K562 (cell line): Measurements from ENCODE around the gene KCNAB1. TPM values are rescaled to one million over a fixed set of nuclear protein-coding genes. Genes with fewer than 3 reads are reported as not detected.

Experiments
- ATAC-seq: fragments of 200-7000 bp; cut with Tn5 transposase; 3 replicates; pipeline ENCODE4 v1.9.1; 2020; ENCODE audit warnings: moderate library complexity
- BruUV-seq: library from RNA; stranded (reverse); fragments of 400-500 nt; replicated peaks from 2 replicates; lab custom pipeline; 2021; lab: Mats Ljungman, UMichigan
- CTCF ChIA-PET: fragments of 300-600 bp; formaldehyde crosslinking; extraction: SDS; loops from one replicate; lab custom pipeline; 2021; ENCODE audit warnings: low intra/inter-chr PET ratio; lab: Yijun Ruan, JAX
- POLR2A ChIA-PET: fragments of 300-600, 350-650 bp; sonication (Branson Sonifier 250); formaldehyde crosslinking; extraction: SDS; loops from one replicate; lab custom pipeline; 2021; ENCODE audit warnings: antibody characterized with exemption, inconsistent platforms; lab: Yijun Ruan, JAX
- DNase-seq, 4 experiments: peaks; one replicate each; pipeline versions ENCODE4 v3.0.0 to v3.0.0-alpha.2; 2011 to 2018; ENCODE audit warnings: low spot score in 3 of 4, mixed read lengths in 3 of 4; ENCODE audit errors: extremely low read depth in 1 of 4
- FAIRE-seq: peaks from 2 replicates; lab custom pipeline; 2011; peaks lifted over from hg19 to GRCh38; lab: Jason Lieb, UNC
- H2AFZ ChIP-seq: 2 replicates; pipeline ENCODE4 v1.6.0; 2011; ENCODE audit warnings: low read depth, low read length, control low read depth, inconsistent platforms
- H3K27ac ChIP-seq: fragments of 200-600 bp; 3 replicates; pipeline ENCODE4 v1.8.0; 2011; ENCODE audit warnings: low read depth, mild to moderate bottlenecking, control low read depth, inconsistent platforms, low read length, moderate library complexity, mixed read lengths; ENCODE audit errors: extremely low read depth
- H3K27me3 ChIP-seq, 2 experiments: fragments of 300-600 bp in 1 of 2; 2 replicates in 1 of 2; 3 replicates in 1 of 2; pipeline versions ENCODE4 v1.6.0 to v1.8.0; 2011; ENCODE audit warnings: inconsistent platforms in 2 of 2, low read length in 2 of 2, mild to moderate bottlenecking in 1 of 2, mixed read lengths in 1 of 2, moderate library complexity in 1 of 2; ENCODE audit not compliant: control insufficient read depth in 2 of 2, insufficient read depth in 2 of 2
- H3K36me3 ChIP-seq: fragments of 300-600 bp; 3 replicates; pipeline ENCODE4 v1.8.0; 2011; ENCODE audit warnings: mild to moderate bottlenecking, low read length, inconsistent platforms; ENCODE audit not compliant: control insufficient read depth, insufficient read depth
- H3K4me1 ChIP-seq, 2 experiments: fragments of 200-600 bp in 1 of 2; replicated peaks in 1 of 2; 2 replicates in 1 of 2; 3 replicates in 1 of 2; pipeline versions ENCODE4 v1.5.1 to v1.8.0; 2011; ENCODE audit warnings: inconsistent platforms in 2 of 2, low read length in 2 of 2, mild to moderate bottlenecking in 1 of 2, mixed read lengths in 1 of 2, moderate library complexity in 1 of 2; ENCODE audit not compliant: control insufficient read depth in 2 of 2, insufficient read depth in 2 of 2
- H3K4me2 ChIP-seq: 2 replicates; pipeline ENCODE4 v1.6.1; 2011; ENCODE audit warnings: low read length, control low read depth, inconsistent platforms, mixed read lengths; ENCODE audit not compliant: insufficient read depth
- H3K4me3 ChIP-seq: fragments of 200-600 bp; sonication (generic), shearing (Covaris generic); 2 replicates; pipeline ENCODE4 v1.5.1; 2016; ENCODE audit warnings: control low read depth, inconsistent platforms
- H3K79me2 ChIP-seq: fragments of 200-600 bp; 3 replicates; pipeline ENCODE4 v1.8.0; 2011; ENCODE audit warnings: low read length, inconsistent platforms; ENCODE audit not compliant: control insufficient read depth, insufficient read depth
- H3K9ac ChIP-seq, 2 experiments: 2 replicates each; pipeline versions ENCODE4 v1.6.0 to v1.6.1; 2011; ENCODE audit warnings: low read depth in 2 of 2, low read length in 2 of 2, control low read depth in 1 of 2, inconsistent platforms in 1 of 2, mild to moderate bottlenecking in 1 of 2, mixed read lengths in 1 of 2; ENCODE audit not compliant: insufficient read depth in 1 of 2
- H3K9me1 ChIP-seq: one replicate; pipeline ENCODE4 v1.6.0; 2011; ENCODE audit warnings: inconsistent platforms, mild to moderate bottlenecking, low read length, moderate library complexity; ENCODE audit not compliant: control insufficient read depth, insufficient read depth
- H3K9me3 ChIP-seq: replicated peaks from 2 replicates; pipeline ENCODE4 v1.5.1; 2011; ENCODE audit warnings: low read depth, low read length, inconsistent platforms; ENCODE audit not compliant: control insufficient read depth, insufficient read depth
- H4K20me1 ChIP-seq: replicated peaks from 2 replicates; pipeline ENCODE4 v1.6.1; 2011; ENCODE audit warnings: low read length, inconsistent platforms, mixed read lengths; ENCODE audit not compliant: control insufficient read depth, insufficient read depth
- GABPA ChIP-seq: fragments of 200-800 bp; sonication (Bioruptor generic); conservative IDR thresholded peaks from 2 replicates; pipeline ENCODE4 v1.6.1; 2016; ENCODE audit warnings: low read depth, missing genetic modification characterization, missing compliant biosample characterization
- HEY1 ChIP-seq: fragments of 250-450 bp; sonication (Bioruptor Pico); IDR thresholded peaks from 2 replicates; pipeline ENCODE4 v1.5.0; 2020; ENCODE audit warnings: mild to moderate bottlenecking, moderate library complexity, borderline replicate concordance
- LEF1 ChIP-seq: fragments of 450-650 bp; IDR thresholded peaks from 2 replicates; pipeline ENCODE4 v1.6.1; 2016; ENCODE audit warnings: mild to moderate bottlenecking
- MAFF ChIP-seq: IDR thresholded peaks from 2 replicates; pipeline ENCODE4 v1.6.1; 2012; ENCODE audit warnings: low read length, improper control_type of control experiment
- STAG1 ChIP-seq: sonication (generic); formaldehyde crosslinking; IDR thresholded peaks from 2 replicates; pipeline ENCODE4 v1.5.0; 2020; ENCODE audit warnings: missing genetic modification reagents, borderline replicate concordance
- YY1 ChIP-seq, 3 experiments: IDR thresholded peaks; 2 replicates each; pipeline ENCODE4 v1.6.1; 2011; ENCODE audit warnings: low read length in 2 of 3, mild to moderate bottlenecking in 2 of 3, moderate library complexity in 2 of 3, borderline replicate concordance in 1 of 3, control low read depth in 1 of 3, low read depth in 1 of 3; ENCODE audit not compliant: insufficient read depth in 3 of 3, insufficient replicate concordance in 2 of 3, control insufficient read depth in 1 of 3, insufficient read length in 1 of 3; ENCODE audit errors: extremely low read depth in 1 of 3
- WGBS: fragments of 100-300 bp; shearing (Covaris generic); methylation state at CpG from one replicate; pipeline ENCODE4 v1.1.6; 2016; ENCODE audit warnings: low coverage, mixed read lengths; ENCODE audit not compliant: insufficient coverage; ENCODE audit errors: missing lambda C conversion rate; 5-methylcytosine and 5-hydroxymethylcytosine counted together
- in situ Hi-C: fragments of 300-500 bp; cut with MboI; formaldehyde crosslinking; loops from 4 replicates; pipeline ENCODE4 v1.15.0; 2018; ENCODE audit warnings: inconsistent platforms, mixed read lengths
- intact Hi-C: fragments of 100-400 bp; cut with micrococcal nuclease; formaldehyde crosslinking; loops from 2 replicates; pipeline ENCODE4 v1.14.2; 2022
- polyA plus RNA-seq, 8 experiments: library from polyadenylated mRNA; depleted of rRNA in 4 of 8; stranded (reverse) in 5 of 8; unstranded in 3 of 8; fragments of >200 nt; fragmentation: Nextera tagmentation in 2 of 8; fragmentation: Illumina TruSeq in 1 of 8; extraction: Ambion mirVana in 2 of 8; extraction: Trizol in 1 of 8; gene quantifications; 2 replicates each; pipeline versions ENCODE4 v1.2.1 to v1.2.3, GENCODE V29; 2011 to 2014; ENCODE audit warnings: inconsistent platforms in 1 of 8, missing spikeins in 1 of 8
- total RNA-seq, 7 experiments: library from RNA; depleted of rRNA in 6 of 7; stranded (reverse); fragments of >200 nt in 6 of 7; fragmentation: Illumina TruSeq in 2 of 7; extraction: Trizol in 2 of 7; gene quantifications; 2 replicates each; pipeline versions ENCODE4 v1.2.1 to v1.2.3, GENCODE V29; 2011 to 2021; ENCODE audit warnings: low replicate concordance in 1 of 7
- TF ChIP-seq, protein P1 (sequence below): IDR thresholded peaks from 3 replicates; pipeline ENCODE4 v1.6.1; 2011; ENCODE audit warnings: borderline replicate concordance, mild to moderate bottlenecking, moderate library complexity; ENCODE audit not compliant: insufficient read length; ENCODE audit errors: extremely low read depth
- TF ChIP-seq, protein P2 (sequence below): sonication (generic); IDR thresholded peaks from 2 replicates; pipeline ENCODE4 v1.6.1; 2016
- TF ChIP-seq, protein P3 (sequence below): fragments of 250-450 bp; sonication (Bioruptor Pico); IDR thresholded peaks from 2 replicates; pipeline ENCODE4 v1.5.0; 2021; ENCODE audit warnings: mild to moderate bottlenecking, borderline replicate concordance
- TF ChIP-seq, protein P4 (sequence below): sonication (generic); formaldehyde crosslinking; IDR thresholded peaks from 2 replicates; pipeline ENCODE4 v1.8.0; 2022; ENCODE audit warnings: mild to moderate bottlenecking, missing genetic modification reagents

The KCNAB1 gene
- total and polyA plus RNA-seq, 9 of the 15 experiments (the other 6 are each of a cell fraction or from before 2014, with no cell fraction given): 0.14 to 1.2 (median 0.51) TPM

- Histone ChIP-seq H3K4me2 (no peak overlapping the region), H4K20me1 (no peaks in the 10 kb centered on the region), H3K9me3 (no peaks in the 10 kb centered on the region), H3K27ac (no peak overlapping the region), H3K9ac (no peak overlapping the region), H3K4me1 (peaks cover 0 to 25% of the 10 kb centered on the region in 2 experiments; a peak in 3 of 5 replicates), H3K4me3 (no peak overlapping the region), H2AFZ (no peak overlapping the region), H3K27me3 (no peaks in the 10 kb centered on the region), H3K79me2 (no peaks in the 10 kb centered on the region), H3K9me1 (no peaks in the 10 kb centered on the region), H3K36me3 (no peaks in the 10 kb centered on the region)
- intact Hi-C loops (no loop called here), in situ Hi-C loops (no loop called here)
- TF ChIP-seq HEY1 (CRISPR knock-in tag) (no peak), MAFF (no peak), GABPA (tag) (no peak), STAG1 (no peak), LEF1 (no peak), YY1 (IDR thresholded peaks at IDR 0.05; ENCODE audit: borderline replicate concordance in 1 of 3, control insufficient read depth in 1 of 3, extremely low read depth in 1 of 3, insufficient read depth in 3 of 3, insufficient read length in 1 of 3, insufficient replicate concordance in 2 of 3, low read depth in 1 of 3, low read length in 2 of 3) (no peak)
- TF ChIP-seq, protein P1, sequence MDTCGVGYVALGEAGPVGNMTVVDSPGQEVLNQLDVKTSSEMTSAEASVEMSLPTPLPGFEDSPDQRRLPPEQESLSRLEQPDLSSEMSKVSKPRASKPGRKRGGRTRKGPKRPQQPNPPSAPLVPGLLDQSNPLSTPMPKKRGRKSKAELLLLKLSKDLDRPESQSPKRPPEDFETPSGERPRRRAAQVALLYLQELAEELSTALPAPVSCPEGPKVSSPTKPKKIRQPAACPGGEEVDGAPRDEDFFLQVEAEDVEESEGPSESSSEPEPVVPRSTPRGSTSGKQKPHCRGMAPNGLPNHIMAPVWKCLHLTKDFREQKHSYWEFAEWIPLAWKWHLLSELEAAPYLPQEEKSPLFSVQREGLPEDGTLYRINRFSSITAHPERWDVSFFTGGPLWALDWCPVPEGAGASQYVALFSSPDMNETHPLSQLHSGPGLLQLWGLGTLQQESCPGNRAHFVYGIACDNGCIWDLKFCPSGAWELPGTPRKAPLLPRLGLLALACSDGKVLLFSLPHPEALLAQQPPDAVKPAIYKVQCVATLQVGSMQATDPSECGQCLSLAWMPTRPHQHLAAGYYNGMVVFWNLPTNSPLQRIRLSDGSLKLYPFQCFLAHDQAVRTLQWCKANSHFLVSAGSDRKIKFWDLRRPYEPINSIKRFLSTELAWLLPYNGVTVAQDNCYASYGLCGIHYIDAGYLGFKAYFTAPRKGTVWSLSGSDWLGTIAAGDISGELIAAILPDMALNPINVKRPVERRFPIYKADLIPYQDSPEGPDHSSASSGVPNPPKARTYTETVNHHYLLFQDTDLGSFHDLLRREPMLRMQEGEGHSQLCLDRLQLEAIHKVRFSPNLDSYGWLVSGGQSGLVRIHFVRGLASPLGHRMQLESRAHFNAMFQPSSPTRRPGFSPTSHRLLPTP: no peak
- TF ChIP-seq, protein P2, sequence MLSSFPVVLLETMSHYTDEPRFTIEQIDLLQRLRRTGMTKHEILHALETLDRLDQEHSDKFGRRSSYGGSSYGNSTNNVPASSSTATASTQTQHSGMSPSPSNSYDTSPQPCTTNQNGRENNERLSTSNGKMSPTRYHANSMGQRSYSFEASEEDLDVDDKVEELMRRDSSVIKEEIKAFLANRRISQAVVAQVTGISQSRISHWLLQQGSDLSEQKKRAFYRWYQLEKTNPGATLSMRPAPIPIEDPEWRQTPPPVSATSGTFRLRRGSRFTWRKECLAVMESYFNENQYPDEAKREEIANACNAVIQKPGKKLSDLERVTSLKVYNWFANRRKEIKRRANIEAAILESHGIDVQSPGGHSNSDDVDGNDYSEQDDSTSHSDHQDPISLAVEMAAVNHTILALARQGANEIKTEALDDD: no peak
- TF ChIP-seq, protein P3, sequence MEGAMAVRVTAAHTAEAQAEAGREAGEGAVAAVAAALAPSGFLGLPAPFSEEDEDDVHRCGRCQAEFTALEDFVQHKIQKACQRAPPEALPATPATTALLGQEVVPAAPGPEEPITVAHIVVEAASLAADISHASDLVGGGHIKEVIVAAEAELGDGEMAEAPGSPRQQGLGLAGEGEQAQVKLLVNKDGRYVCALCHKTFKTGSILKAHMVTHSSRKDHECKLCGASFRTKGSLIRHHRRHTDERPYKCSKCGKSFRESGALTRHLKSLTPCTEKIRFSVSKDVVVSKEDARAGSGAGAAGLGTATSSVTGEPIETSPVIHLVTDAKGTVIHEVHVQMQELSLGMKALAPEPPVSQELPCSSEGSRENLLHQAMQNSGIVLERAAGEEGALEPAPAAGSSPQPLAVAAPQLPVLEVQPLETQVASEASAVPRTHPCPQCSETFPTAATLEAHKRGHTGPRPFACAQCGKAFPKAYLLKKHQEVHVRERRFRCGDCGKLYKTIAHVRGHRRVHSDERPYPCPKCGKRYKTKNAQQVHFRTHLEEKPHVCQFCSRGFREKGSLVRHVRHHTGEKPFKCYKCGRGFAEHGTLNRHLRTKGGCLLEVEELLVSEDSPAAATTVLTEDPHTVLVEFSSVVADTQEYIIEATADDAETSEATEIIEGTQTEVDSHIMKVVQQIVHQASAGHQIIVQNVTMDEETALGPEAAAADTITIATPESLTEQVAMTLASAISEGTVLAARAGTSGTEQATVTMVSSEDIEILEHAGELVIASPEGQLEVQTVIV: no peak
- TF ChIP-seq, protein P4, sequence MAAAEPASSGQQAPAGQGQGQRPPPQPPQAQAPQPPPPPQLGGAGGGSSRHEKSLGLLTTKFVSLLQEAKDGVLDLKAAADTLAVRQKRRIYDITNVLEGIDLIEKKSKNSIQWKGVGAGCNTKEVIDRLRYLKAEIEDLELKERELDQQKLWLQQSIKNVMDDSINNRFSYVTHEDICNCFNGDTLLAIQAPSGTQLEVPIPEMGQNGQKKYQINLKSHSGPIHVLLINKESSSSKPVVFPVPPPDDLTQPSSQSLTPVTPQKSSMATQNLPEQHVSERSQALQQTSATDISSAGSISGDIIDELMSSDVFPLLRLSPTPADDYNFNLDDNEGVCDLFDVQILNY (CRISPR knock-in tag): no peak
- DNase-seq (no peak), FAIRE-seq (no peak), ATAC-seq (no peak)
- WGBS: 17% methylated on average over 2 of the region's 2 CpGs
- ChIA-PET POLR2A (interaction anchor here (1.1 kb wide), 1 partner anchor 23 kb away, joined by 3 read pairs; no protein-coding TSS in a partner anchor), CTCF (no interaction called here)
- no TSS peak for BruUV-seq
Measured at GRCh38 chr3:156480949-156481348, 360.6 kb downstream of the KCNAB1 start.
